HG02970 (cell line): ENCODE results near the gene ABCA6.
"Not testable (repeated sequence)": the region's sequence is repeated elsewhere in the genome, so short reads cannot be mapped to it uniquely, and the experiment has no call there.

ENCODE experiments used
- ATAC-seq: cut with Tn5 transposase; IDR thresholded peaks from one replicate; pipeline ENCODE4 v1.9.1; 2021; ENCODE audit warnings: mild to moderate bottlenecking, moderate library complexity, moderate number of reproducible peaks; ENCODE audit not compliant: unreplicated experiment, low FRiP score

ABCA6 gene

GRCh38 chr17:69075823-69076222 is 65.9 kb downstream of the ABCA6 start:
- ATAC-seq = no peak

GRCh38 chr17:69073392-69073791 is 68.3 kb downstream of the ABCA6 start:
- ATAC-seq = not testable (repeated sequence)

GRCh38 chr17:69072803-69073256 is 68.9 kb downstream of the ABCA6 start:
- not testable (repeated sequence) for ATAC-seq

- ATAC-seq = not testable (repeated sequence)
Observed at GRCh38 chr17:69071233-69071586, 70.5 kb downstream of the ABCA6 start.

- ATAC-seq = not testable (repeated sequence)
Observed at GRCh38 chr17:69070378-69071232, 71.1 kb downstream of the ABCA6 start.

- no peak for ATAC-seq
Observed at GRCh38 chr17:69069226-69069750, 72.4 kb downstream of the ABCA6 start.

GRCh38 chr17:69067274-69068047 is 74.2 kb downstream of the ABCA6 start:
- no peak for ATAC-seq

- ATAC-seq = no peak
Observed at GRCh38 chr17:69066482-69066881, 75.2 kb downstream of the ABCA6 start.

GRCh38 chr17:69065113-69065512 is 76.6 kb downstream of the ABCA6 start:
- ATAC-seq = no peak

GRCh38 chr17:69064476-69064875 is 77.2 kb downstream of the ABCA6 start:
- ATAC-seq = no peak

GRCh38 chr17:69064001-69064400 is 77.7 kb downstream of the ABCA6 start:
- no peak for ATAC-seq

- no peak for ATAC-seq
Observed at GRCh38 chr17:69062860-69063581, 78.7 kb downstream of the ABCA6 start.

GRCh38 chr17:69061721-69062556 is 79.8 kb downstream of the ABCA6 start:
- ATAC-seq = no peak

- no peak for ATAC-seq
Observed at GRCh38 chr17:69060822-69061221, 80.9 kb downstream of the ABCA6 start, which contains the start of gene ABCA9. TSS of gene ABCA9 (minus strand) at chr17:69060927. CDS start at chr17:69051126, 9,801 bp downstream.

- no peak for ATAC-seq
Observed at GRCh38 chr17:69059458-69060175, 82.1 kb downstream of the ABCA6 start.

GRCh38 chr17:69058165-69058564 is 83.5 kb downstream of the ABCA6 start:
- no peak for ATAC-seq

- no peak for ATAC-seq
Observed at GRCh38 chr17:69057280-69057679, 84.4 kb downstream of the ABCA6 start.

GRCh38 chr17:69056179-69056823 is 85.4 kb downstream of the ABCA6 start:
- ATAC-seq = no peak

- ATAC-seq = no peak
Observed at GRCh38 chr17:69055334-69055733, 86.4 kb downstream of the ABCA6 start.
